ENCODE data around the gene CIDEC.
"Not testable (repeated sequence)": the region's sequence is repeated elsewhere in the genome, so short reads cannot be mapped to it uniquely, and the experiment has no call there.

Gene CIDEC

GRCh38 chr3:9901967-9902366 lies 21.9 kb upstream of the CIDEC start:
- no peak for DNase-seq (ENCODE audit: low spot score)

GRCh38 chr3:9900965-9901415 lies 20.9 kb upstream of the CIDEC start:
- in situ Hi-C loops (cut with MboI; ENCODE audit: low pct_unique_long_range_greater_than_20kb, low sequenced_read_pairs, unreplicated experiment); DNase-seq (ENCODE audit: low spot score): not testable (repeated sequence)

More at GRCh38 chr3:9901967-9902366, 21.9 kb upstream of the CIDEC start:
- TF ChIP-seq CTCF (IDR thresholded peaks at IDR 0.05; ENCODE audit: extremely low read depth, insufficient read depth, missing control alignments) = no peak
- in situ Hi-C loops (cut with MboI; ENCODE audit: low pct_unique_long_range_greater_than_20kb, low sequenced_read_pairs, unreplicated experiment) = no loop called here

- no peak for TF ChIP-seq CTCF (IDR thresholded peaks at IDR 0.05; ENCODE audit: extremely low read depth, insufficient read depth, missing control alignments)
- no peak for DNase-seq (ENCODE audit: low spot score)
- in situ Hi-C loops (cut with MboI; ENCODE audit: low pct_unique_long_range_greater_than_20kb, low sequenced_read_pairs, unreplicated experiment) = no loop called here
Observed at GRCh38 chr3:9899289-9899791, 19.3 kb upstream of the CIDEC start.

- TF ChIP-seq CTCF (IDR thresholded peaks at IDR 0.05; ENCODE audit: extremely low read depth, insufficient read depth, missing control alignments) = no peak
- no peak for DNase-seq (ENCODE audit: low spot score)
- in situ Hi-C loops (cut with MboI; ENCODE audit: low pct_unique_long_range_greater_than_20kb, low sequenced_read_pairs, unreplicated experiment) = no loop called here
Observed at GRCh38 chr3:9898467-9899241, 18.6 kb upstream of the CIDEC start.

- DNase-seq (ENCODE audit: low spot score) = no peak
- in situ Hi-C loops (cut with MboI; ENCODE audit: low pct_unique_long_range_greater_than_20kb, low sequenced_read_pairs, unreplicated experiment) = no loop called here
- TF ChIP-seq CTCF (IDR thresholded peaks at IDR 0.05; ENCODE audit: extremely low read depth, insufficient read depth, missing control alignments) = no peak
Observed at GRCh38 chr3:9897408-9898372, 17.6 kb upstream of the CIDEC start.

- in situ Hi-C loops (cut with MboI; ENCODE audit: low pct_unique_long_range_greater_than_20kb, low sequenced_read_pairs, unreplicated experiment); DNase-seq (ENCODE audit: low spot score): not testable (repeated sequence)
Observed at GRCh38 chr3:9896755-9897407, 16.8 kb upstream of the CIDEC start.

GRCh38 chr3:9895715-9896114 lies 15.7 kb upstream of the CIDEC start:
- in situ Hi-C loops (cut with MboI; ENCODE audit: low pct_unique_long_range_greater_than_20kb, low sequenced_read_pairs, unreplicated experiment); DNase-seq (ENCODE audit: low spot score): not testable (repeated sequence)

Data from GM13977 (cell line).